HT-29 (cell line): ENCODE data around the gene OS9. TPM values are rescaled to one million over a fixed set of nuclear protein-coding genes. Genes with fewer than 3 reads are reported as not detected.

Source experiments
- DNase-seq: peaks from one replicate; pipeline ENCODE4 v3.0.0-alpha.2; 2015; ENCODE audit warnings: low spot score
- total RNA-seq: library from RNA; depleted of rRNA; stranded (reverse); fragments of >200 nt; shearing (Covaris generic); gene quantifications from 2 replicates; pipeline ENCODE4 v1.2.3, GENCODE V29; 2014

Gene OS9
- total RNA-seq, 1 experiment from 2014 or later, result 105 TPM

DNA sequence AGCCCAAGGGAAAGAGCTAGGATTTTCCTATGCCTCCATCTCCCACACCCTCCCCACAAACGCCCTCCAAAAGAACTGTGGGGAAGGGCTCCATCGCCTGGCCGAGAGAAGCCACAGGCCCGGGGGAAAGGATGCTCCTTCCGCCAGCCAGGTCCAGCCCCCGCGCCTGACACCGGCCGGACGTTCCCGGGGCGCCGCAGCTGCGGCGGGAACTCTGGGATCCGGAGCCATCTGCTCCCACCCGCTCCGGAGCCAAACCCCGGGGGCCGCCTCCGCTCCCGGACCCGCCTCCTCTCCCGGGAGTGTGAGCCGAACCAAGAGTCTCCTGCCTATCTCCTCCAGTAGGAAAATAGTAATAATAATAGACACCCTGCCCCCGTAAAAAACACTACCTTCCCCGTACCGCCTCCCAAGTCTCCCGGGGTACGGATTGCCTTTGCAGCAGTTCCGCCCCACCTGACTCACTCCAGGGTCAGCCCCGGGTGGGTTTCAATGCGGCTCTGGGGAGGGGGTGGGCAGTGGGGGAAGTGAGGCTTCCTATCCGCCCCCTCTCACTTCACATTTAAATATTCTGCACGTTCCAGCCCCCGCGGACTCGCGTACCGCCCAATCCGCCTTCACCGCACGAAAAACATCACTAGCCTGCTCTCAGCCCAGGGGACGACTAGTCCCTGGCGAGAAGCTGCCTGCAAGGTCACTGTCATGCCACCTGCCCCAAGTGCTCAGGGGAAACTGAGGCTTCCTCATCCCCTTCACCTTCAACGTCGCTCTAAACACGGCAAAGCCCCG is 42.2 kb downstream of the OS9 start:
- no peak for DNase-seq

DNA sequence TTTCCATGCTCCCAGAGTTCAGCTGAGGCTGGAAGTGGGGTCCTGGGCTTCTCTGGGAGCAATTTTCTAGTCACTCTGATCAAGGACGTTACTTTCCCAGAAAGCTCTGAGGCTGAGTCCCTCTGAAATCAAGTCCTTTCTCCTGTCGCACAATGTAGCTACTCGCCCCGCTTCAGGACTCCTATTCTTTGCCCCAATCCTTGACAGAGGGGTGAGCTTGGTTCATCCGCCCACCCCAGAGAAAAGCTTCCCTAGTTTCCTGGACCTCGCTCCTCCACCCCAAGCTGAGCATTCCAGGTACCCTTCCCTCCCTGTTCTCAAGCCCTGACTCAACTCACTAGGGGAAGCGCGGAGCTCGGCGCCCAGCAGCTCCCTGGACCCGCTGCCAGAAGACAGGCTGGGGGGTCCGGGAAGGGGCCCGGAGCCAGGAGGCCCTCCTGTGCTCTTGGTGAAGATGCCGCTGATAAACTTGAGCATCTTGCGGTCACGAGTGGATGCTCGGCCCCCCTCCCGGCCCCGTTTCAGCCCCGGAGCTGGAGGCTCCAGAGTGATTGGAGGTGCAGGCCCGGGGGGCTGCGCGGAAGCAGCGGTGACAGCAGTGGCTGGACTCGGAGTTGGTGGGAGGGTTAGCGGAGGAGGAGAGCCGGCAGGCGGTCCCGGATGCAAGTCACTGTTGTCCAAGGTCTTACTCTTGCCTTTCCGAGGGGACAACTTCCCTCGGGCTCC is 43.0 kb downstream of the OS9 start:
- DNase-seq, result no peak

DNA sequence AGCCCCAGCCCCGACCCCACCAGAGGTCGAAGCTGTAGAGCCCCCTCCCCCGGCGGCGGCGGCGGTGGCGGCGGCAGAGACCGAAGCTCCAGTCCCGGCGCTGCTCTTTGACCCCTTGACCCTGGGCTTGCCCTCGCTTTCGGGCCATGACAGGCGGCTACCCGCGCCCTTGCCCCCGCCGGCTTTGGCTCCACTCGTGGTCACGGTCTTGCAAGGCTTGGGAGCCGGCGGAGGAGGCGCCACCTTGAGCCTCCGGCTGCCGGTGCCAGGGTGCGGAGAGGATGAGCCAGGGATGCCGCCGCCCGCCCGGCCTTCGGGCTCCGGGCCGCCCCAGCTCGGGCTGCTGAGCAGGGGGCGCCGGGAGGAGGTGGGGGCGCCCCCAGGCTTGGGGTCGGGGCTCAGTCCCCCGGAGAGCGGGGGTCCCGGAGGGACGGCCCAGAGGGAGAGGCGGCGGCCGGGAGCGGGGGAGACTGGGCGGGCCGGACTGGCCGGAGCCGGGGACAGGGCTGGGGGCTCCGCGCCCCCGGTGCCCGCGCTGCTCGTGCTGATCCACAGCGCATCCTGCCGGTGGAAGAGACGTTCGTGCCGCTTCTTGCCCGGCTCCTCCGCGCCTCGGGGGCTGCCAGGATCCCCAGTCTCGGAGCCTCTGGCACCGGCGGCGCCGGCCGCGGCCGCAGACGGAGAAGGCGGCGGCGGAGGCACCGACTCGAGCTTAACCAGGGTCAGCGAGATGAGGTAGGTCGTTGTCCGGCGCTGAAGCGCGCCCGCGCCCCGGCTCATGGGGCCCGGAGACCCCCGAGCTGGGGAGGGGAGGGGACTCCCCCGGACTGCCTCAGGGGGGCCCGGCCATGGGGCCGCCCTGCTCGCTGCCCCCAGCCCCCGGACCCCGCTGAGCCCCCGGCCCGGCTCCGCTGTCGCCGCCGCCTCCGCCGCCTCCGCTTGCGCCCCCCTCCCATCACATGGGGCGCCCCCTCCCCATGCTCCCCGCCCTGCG is 43.8 kb downstream of the OS9 start:
- no peak for DNase-seq

DNA sequence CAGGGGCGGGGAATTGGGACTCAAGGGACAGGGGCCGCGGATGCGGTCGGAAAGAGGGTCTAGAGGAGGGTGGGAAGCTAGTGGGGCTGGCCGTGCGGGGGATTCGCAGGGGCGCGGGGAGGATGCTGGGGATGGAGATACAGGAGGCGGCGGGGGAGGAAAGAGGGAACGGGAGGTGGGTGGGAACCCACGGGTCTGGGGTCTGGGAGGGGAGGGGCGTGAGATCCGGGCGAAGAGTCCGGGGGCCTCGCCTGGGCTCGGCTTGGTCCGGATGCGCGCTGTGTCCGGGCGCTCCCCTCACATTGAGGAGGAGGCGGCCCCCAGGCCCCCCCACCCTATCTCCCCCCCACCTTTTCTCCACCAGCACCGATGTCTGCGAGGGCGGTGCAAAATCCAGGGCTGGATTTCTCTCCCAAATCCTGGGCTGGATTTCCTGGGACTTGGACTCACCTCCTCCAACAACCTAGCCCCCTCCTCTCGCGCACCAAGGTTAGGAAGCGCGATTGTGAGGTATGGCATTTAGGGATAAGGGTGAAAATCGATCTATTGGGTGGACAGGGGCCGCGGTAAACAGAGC is 44.8 kb downstream of the OS9 start, which contains the start of gene AGAP2:
Gene AGAP2 (minus strand): TSS at position 82 of the 577 bp plus-strand sequence. CDS start 496 bp downstream, outside the sequence.
- DNase-seq, result no peak

DNA sequence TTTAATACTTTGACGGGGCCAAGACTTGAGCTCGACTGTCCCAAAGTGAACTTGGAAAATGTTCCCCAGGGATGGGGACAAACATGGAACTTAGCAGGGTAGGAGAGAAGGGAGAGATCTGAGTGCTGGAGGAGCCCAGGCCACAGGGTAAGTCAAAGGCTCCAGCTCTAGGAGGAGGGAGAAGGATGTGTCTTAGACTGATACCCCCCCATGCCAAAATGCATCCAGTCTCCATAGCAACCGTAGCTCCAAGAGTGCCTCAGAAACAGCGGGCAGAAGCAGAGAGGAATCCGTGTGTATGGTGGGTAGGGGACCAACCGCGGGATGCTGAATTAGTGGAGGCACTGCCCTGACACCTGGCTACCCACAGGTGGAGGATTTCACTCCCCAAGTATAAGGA is 45.5 kb downstream of the OS9 start:
- DNase-seq, result no peak

DNA sequence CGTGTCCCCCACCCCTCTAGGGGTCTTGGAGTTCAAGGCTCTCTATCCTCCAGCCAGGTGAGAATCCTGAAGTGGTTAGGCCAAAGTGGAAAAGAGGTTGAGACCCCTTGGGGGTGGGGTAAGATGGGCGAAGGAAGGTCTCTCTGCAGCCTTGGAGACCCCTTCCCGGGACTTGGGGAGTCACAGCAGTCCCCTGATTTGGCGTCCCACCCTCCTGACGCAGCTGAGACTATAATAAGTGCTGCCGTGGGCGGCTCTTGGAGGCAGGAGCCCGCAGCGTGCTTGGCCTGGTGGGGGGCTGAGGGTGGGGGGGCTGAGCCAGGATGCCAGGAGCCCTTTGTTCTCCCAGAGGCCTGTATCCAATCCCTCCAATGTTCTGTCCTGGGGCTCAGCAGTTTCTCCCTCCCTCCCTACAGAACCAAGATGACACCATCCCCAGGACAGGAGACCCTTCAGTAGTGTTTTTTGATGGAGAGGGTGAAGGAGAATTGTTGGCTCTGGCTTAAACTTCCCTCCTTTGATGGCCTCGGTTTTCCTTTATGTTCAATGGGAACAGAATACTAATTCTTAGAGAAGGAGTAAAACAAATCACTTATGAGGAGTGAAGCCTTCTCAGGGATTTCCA is 46.1 kb downstream of the OS9 start:
- no peak for DNase-seq

DNA sequence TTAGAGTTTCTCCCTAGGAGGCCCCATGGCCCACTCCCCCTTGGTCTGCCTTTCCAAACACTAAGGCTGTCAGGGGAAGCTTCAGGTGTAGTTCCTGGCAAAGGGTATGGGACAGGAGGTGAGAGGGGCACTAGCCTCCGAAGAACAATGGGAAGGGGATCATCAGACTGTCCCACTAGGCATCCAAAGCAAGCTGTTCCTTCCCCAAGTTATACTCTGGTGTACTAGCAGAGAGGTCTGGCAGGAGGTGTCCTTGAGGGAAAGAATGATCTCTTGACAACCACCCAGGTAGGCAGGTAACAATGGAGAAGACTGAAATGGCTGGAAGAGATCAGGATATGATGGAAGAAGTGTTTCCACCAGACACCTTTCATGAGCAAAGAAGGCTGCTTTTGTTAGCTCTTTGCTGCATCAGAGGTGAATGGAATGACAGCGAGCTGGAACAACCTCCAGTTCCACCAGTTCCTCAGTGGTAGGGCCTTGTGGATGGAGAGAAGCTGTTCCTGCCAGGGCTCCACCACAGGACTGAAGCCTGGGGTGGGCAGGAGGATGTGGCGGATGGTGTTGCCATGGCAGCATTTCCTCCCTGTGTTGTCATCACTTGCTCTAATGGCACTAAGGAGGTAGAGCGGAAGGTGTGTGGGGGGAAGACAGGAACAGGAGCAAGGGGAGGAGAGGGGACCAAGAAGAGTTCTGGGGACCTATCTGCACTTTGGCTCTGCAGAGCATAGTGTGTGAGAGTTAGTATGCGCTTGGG is 46.9 kb downstream of the OS9 start:
- DNase-seq, result no peak

DNA sequence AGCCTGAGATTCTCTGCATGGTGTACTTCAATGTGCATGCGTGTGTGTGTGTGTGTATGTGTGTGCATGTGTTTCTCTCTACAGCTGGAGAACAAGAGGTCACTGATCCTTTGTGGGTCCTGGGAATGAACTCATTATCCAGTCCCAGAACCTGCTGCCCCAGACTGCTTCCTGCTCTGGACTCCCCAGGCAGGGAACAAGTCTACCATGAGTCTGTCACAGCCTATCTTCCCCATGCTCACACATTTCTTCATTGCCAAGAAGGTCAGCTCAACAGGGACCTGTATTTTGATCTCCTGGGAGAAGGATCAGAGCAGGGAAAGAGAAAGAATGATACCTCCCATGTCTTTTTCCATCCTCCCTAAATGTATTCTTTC is 47.5 kb downstream of the OS9 start:
- DNase-seq, result no peak

DNA sequence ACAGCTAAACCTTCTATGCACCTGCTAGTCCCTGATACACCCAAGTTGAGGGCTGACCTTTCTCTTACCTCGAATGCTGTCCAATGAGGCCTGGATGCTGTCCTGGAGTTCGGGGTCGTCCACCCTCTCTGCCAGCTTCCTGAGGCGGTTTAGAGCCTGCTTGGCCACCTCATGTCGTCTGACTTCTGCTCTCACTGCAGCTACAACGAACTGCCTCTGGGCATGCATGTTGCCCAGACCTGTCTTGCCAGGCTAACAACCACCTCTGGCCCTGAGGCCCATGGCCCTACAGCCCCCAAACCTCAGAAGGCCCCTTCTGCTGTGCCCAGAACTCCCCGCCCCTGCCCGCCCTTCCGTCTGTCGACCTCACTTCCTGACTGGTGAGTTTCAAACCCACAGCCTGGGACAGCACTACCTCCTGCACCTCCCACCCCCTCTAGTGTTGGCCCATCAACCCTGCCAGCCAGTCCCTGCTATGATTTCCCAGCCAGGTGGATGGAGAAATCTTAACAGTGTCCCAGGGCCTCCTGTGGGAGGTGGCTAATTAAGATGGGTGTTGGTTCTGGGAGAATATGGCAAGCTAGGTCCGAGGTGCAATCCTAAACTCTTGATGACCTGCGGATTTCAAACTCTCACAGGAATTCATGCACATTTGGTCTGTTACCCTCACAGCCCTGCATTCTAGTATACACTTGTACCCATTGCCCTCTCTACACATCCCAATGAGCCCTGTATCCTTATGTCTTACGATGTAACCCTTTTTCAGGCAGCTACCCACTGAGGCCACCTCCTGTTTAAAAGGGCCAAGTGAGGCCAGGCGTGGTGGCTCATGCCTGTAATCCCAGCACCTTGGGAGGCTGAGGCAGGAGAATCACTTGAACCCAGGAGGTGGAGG is 48.2 kb downstream of the OS9 start:
- peak; percentile 37 for DNase-seq

DNA sequence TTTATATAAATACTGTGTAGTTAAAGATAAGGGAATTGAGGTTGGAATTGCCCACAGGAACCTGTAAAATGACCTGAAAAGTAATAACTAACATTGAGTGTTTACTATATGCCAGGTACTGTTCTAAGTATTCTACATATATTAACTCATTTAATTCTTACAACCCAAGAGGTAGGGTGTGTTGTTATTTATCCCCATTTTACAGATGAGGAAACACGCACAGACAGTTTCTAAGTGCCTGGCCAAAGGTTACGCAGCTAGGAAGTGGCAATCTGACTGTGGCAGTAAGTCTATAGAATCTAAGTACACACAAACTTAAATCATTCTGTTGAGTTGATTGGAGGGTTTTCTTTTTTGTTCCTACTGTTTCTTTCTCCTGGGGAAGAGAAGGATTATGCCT is 49.8 kb downstream of the OS9 start:
- DNase-seq, result no peak

DNA sequence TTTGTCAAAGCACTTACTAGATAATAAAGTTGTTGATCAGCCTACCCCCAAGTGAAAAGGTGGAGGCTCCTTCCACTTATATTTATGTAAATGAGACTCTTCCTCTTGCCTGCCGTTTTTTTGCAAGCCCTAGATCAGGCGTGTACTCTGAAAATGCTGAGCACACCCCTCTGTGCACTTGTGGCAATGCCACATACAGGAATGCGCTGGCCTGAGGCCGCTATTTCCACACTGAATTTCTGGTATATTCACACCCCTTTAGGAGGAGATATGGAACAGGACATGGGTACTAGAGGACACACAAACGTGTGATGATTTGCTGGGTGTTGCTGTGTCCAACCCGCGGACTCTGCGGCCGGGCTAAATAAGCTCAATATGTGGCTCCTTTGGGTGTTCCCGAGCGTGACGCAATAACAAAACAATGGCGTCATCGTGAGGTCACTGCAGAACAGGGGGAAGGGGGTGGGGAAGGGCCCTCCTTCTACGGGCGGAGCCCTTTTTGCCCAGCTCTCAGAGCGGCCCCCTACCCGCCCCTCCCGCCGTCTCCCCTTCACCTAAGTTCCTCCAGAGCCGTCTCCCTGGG is 50.4 kb downstream of the OS9 start:
- DNase-seq, result no peak

DNA sequence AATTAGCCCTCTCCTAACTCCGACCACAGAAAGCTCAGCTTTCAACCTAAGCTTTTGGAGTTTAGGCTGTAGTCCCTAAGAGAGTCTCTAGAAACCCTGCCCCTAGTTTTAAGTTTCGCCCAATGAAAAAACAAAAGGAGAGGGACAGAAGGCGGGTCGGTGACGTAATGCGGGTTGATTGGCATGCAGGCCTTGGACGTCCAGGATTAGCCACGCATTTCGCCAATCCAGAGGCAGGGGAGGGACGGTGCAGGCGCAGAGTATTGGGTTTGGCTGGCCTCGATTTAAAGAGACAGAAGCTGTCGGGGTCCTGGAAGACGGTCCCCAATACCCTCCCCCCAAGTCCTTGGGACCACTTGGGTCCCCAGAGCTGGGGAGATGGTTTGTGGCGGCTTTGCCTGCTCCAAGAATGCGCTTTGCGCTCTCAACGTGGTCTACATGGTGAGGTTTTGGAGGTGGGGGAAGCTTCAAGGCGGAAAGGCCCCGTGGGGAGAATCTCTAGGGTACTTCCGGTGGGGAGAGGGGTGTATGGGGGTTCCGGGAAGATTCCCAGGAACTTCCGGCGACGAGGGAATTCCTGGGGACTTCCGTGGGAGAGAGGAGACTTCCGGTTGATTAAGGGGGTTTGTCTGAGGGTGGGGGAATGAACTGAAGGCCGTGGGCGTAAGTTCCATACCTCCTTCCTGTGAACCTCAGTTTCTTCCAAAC is 51.0 kb downstream of the OS9 start, which contains the start of gene TSPAN31:
Gene TSPAN31 (plus strand): TSS at position 263 of the 708 bp plus-strand sequence. CDS start 116 bp downstream, at position 379.
- DNase-seq, result peak; percentile 99

DNA sequence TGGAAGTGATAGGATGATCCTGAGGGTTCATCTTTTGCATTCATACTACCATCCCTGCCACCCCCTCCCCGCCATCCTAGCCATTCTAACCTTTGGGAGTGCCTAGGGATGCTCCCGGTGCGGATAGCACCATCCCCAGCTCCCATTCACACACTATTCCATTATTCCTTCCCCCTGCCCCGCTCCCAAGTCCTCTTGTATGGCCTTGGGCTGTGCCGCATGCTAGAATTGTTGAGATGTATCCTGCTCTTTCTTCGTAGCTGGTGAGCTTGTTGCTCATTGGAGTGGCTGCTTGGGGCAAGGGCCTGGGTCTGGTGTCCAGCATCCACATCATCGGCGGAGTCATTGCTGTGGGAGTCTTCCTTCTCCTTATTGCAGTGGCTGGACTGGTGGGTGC is 51.6 kb downstream of the OS9 start:
- no peak for DNase-seq

DNA sequence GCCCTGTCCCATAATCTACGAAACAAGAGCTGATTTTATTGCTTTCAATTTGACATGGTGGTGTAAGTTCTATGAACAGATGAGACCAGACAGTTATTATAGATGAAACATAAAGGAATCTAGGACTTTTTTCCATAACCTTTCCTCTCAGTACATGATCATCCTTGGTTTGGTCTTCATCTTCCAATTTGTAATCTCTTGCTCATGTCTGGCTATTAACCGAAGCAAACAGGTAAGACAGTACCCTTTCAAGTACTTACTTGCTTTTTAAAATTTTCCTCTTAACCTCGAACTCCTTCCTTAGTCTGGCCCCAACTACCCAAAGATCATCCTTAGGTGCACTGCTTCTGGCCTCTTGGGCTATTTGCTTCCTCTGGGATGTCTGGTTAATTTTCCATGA is 52.1 kb downstream of the OS9 start:
- no peak for DNase-seq

DNA sequence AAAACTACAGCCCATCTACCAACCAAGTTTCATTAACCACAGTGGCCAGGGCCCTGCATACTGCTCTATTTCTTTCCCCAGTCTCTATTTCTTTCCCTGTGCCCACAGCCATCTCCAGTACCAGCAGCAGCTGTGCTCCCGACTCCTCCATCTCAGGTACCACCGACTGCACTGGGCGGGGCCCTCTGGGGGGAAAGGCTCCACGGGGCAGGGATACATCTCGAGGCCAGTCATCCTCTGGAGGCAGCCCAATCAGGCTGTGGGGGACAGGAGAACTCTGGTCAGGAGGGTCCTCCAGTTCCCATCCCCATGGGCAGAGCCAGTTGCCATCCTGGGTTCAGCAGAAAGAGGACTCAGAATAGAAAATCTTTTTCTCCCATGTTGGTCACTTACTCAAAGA is 55.1 kb downstream of the OS9 start:
- DNase-seq, result no peak

DNA sequence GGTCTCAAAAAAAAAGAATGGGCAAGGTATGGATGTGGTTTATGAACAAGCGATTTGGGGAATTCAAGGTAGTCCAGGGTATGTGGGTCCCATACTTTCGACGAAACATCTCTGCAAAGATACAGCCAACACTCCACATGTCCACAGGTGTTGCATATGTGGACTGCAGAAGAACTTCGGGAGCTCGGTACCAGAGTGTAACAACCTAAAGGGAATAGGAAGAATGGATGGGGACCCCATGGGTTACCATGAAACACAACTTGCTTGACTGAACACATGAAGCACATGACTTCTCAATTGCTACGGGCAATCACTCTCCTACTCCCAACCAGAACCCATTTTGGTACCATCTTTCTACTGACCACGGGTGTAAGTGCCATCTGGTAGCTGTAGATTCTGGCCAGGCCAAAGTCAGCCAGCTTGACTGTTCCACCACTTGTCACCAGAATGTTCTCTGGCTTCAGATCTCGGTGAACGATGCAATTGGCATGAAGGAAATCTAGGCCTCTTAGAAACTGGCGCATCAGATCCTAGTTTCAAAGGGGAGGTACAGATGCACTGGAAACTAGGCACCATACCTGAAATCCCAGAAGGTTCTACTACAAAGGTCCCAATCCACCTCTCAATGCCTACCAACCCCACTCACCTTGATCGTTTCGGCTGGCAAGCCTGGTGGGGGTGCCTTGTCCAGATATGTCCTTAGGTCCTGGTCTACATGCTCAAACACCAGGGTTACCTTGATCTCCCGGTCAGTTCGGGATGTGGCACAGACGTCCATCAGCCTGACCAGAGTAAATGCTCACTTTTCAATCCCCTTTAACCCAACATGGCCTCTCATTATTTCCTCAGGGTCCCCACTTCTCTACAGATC is 56.9 kb downstream of the OS9 start:
- no peak for DNase-seq

DNA sequence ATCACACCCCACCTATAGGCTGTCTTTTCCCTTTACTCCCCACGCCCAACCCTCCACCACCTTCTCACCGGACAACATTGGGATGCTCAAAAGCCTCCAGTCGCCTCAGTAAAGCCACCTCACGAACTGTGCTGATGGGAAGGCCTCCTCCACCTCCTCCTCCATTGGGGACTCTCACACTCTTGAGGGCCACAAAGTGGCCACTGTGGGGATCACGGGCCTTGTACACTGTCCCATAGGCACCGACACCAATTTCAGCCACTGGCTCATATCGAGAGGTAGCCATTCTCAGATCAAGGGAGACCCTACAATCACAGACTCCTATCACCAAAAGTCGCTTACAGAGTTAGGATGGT is 57.5 kb downstream of the OS9 start:
- no peak for DNase-seq
